IPS-18a (cell line): ENCODE measurements around the gene RCCD1.
A peak's percentile ranks its signal among the peaks of the same experiment; 100 is the strongest.
"Not testable (repeated sequence)": the region's sequence is repeated elsewhere in the genome, so short reads cannot be mapped to it uniquely, and the experiment has no call there.

Experiments used
- H3K27ac ChIP-seq: one replicate; pipeline ENCODE4 v1.5.1; 2013; ENCODE audit warnings: low read length
- H3K27me3 ChIP-seq: one replicate; pipeline ENCODE4 v1.6.1; 2013; ENCODE audit warnings: mild to moderate bottlenecking, low read length; ENCODE audit not compliant: control insufficient read depth, insufficient read depth
- H3K36me3 ChIP-seq: one replicate; pipeline ENCODE4 v1.6.1; 2013; ENCODE audit warnings: low read depth, low read length; ENCODE audit not compliant: control insufficient read depth
- H3K4me1 ChIP-seq: one replicate; pipeline ENCODE4 v1.6.1; 2013; ENCODE audit warnings: low read depth, low read length; ENCODE audit not compliant: control insufficient read depth
- H3K4me3 ChIP-seq: one replicate; pipeline ENCODE4 v1.5.1; 2013; ENCODE audit warnings: low read length
- H3K9ac ChIP-seq: one replicate; pipeline ENCODE4 v1.6.1; 2013; ENCODE audit warnings: mild to moderate bottlenecking, low read length, moderate library complexity
- H3K9me3 ChIP-seq: one replicate; pipeline ENCODE4 v1.6.1; 2013; ENCODE audit warnings: low read depth, low read length; ENCODE audit not compliant: control insufficient read depth

Gene RCCD1

DNA sequence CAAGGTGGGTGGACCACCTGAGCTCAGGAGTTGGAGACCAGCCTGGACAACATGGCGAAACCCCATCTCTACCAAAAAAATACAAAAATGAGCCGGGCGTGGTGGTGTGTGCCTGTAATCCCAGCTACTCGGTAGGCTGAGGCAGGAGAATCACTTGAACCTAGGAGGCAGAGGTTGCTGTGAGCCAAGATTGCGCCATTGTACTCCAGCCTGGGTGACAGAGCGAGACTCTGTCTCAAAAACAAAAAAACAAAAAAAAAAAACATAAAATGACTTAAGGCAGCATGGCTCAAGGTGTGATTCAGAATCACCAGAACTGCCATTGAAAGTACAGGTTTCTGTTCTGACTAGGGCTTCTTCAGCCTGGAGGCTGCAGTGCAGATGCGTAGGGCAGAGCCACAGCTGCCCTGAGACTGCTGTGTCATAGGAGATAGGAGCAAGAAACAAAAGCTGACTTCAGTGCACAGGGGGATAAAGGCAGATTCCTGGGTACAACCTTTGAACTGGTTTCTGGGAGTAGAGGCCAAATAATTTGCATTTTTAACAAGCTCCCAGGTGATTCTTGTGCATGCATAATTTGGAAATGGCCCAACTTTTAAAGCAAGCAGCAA is 31.9 kb upstream of the RCCD1 start:
- H3K27me3 ChIP-seq, H3K9ac ChIP-seq, H3K4me1 ChIP-seq, H3K27ac ChIP-seq, H3K4me3 ChIP-seq, H3K9me3 ChIP-seq: not testable (repeated sequence)
- H3K36me3 ChIP-seq = peaks cover 16% of the 10 kb centered on the region

GRCh38 chr15:90924375-90924774 is 30.3 kb upstream of the RCCD1 start:
- H3K4me1 ChIP-seq = no peaks in the 10 kb centered on the region
- no peak overlapping the region for H3K27ac ChIP-seq
- no peaks in the 10 kb centered on the region for H3K9me3 ChIP-seq
- no peak overlapping the region for H3K4me3 ChIP-seq
- H3K27me3 ChIP-seq = no peaks in the 10 kb centered on the region
- H3K36me3 ChIP-seq = peaks cover 11% of the 10 kb centered on the region
- no peak overlapping the region for H3K9ac ChIP-seq

GRCh38 chr15:90926766-90927165 is 27.9 kb upstream of the RCCD1 start:
- H3K36me3 ChIP-seq, H3K27me3 ChIP-seq, H3K4me1 ChIP-seq, H3K9me3 ChIP-seq, H3K4me3 ChIP-seq, H3K9ac ChIP-seq, H3K27ac ChIP-seq: not testable (repeated sequence)

- H3K4me1 ChIP-seq, H3K36me3 ChIP-seq, H3K9me3 ChIP-seq, H3K4me3 ChIP-seq, H3K27me3 ChIP-seq, H3K27ac ChIP-seq, H3K9ac ChIP-seq: not testable (repeated sequence)
These were observed 26.6 kb upstream of the RCCD1 start for GRCh38 chr15:90928106-90928505.

- peaks cover under 1% of the 10 kb centered on the region for H3K4me1 ChIP-seq
- no peaks in the 10 kb centered on the region for H3K9me3 ChIP-seq
- H3K9ac ChIP-seq = no peak overlapping the region
- H3K27me3 ChIP-seq = peaks cover 14% of the 10 kb centered on the region
- H3K27ac ChIP-seq = no peak overlapping the region
- H3K36me3 ChIP-seq = no peaks in the 10 kb centered on the region
- no peak overlapping the region for H3K4me3 ChIP-seq
These were observed 25.3 kb upstream of the RCCD1 start for GRCh38 chr15:90929246-90930019.

DNA sequence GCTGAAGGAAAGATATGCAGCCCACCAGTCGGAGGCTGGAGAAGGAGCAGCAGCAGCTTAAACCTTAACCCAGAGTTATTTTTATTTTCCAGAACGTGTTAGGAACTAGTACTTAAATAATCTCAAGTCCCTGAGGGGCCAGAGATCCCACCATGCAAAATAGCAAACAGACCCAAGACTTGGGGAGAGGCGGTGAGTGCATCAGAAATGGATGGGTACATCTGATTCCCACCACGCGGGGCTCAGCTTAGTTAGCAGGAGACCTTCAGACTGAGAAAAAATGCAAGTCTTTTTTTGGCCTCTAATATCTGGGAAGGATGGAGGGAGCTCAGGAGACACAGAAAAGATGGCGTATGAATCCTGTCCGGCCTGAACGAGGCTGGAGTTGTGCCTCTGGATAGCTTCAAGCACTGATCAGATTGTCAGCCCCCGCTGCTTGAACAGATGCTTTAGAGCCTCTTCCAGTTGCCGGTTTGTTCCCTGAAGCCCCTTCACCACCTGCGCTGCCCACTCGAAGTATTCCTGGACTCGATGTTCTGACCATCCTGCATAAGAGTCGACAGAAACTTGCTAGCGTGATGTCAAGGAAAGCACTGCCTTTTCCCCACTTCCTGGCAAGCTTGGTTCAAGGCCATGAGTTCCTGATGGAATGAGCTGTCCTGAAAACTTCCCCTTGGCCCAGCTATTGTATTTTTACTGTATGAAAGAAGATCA is 23.7 kb upstream of the RCCD1 start:
- Histone ChIP-seq H3K36me3 (no peaks in the 10 kb centered on the region), H3K4me1 (peaks cover 5% of the 10 kb centered on the region), H3K9ac (no peak overlapping the region), H3K27ac (no peak overlapping the region), H3K4me3 (peak overlapping the region; percentile 65), H3K27me3 (peaks cover 14% of the 10 kb centered on the region), H3K9me3 (no peaks in the 10 kb centered on the region)

DNA sequence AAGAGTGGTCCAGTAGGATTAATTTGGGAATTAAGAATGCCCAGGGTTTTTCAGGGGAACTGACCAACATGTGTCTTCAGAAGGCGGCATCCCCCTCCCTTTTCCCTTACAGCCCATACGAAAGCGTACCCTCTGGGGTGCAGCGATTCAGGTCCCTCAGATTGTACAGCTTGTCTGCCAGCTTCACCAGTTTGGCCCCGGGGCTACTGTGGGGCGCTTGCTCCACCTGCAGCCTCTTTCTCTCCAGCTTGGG is 23.2 kb upstream of the RCCD1 start:
- H3K4me1 ChIP-seq = peaks cover 9% of the 10 kb centered on the region
- peak overlapping the region; percentile 65 for H3K4me3 ChIP-seq
- no peak overlapping the region for H3K27ac ChIP-seq
- peaks cover 14% of the 10 kb centered on the region for H3K27me3 ChIP-seq
- H3K9ac ChIP-seq = no peak overlapping the region
- H3K9me3 ChIP-seq = no peaks in the 10 kb centered on the region
- H3K36me3 ChIP-seq = no peaks in the 10 kb centered on the region

DNA sequence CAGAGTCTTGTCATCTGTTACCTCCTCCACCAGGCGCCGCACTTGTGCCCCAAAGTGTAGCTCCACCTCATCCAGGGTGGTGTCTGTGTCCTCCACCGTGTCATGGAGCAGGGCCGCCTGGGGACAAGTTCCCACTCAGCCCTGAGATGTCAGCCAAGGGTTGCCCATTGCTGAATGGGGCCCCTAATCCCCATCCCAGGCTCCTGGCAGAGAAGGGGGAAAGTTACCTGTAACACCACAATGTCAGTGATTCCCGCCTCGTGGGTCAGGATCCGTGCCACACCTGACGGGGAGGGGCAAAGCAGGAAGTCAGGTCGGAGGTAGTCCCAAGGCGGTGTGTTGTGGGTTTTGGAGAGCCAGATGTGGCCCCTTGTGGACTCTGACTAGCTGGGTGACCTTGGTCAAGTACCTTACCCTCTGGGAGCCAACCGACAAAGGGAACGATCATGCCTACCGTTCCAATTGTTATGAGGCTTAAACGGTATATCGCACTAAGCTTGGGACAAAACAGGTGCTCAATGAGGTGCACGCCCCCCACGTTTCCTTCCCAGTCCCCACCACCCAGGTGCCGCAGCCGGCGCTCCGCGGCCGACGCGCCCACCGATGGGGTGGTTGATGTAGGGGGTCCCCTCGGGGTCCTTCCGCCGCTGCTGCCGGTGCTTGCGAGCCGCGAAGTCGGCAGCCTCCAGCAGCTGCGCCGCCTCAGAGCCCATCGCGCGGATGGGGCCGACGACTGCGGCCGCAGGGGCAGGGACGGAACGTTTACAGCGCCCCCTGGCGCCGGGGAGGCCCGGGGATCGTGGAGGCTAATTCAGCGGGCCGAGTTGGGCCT is 22.6 kb upstream of the RCCD1 start, which contains the start of gene HDDC3:
HDDC3 (minus strand) TSS at position 722 of the 832 bp plus-strand sequence; CDS start at position 713, 9 bp downstream.
- Histone ChIP-seq H3K4me3 (peak within 1 kb of the TSS; percentile 65), H3K4me1 (peaks cover 11% of the 10 kb centered on the region), H3K27ac (no peak within 1 kb of the TSS), H3K27me3 (peaks cover 14% of the 10 kb centered on the region), H3K9me3 (no peaks in the 10 kb centered on the region), H3K9ac (peak within 1 kb of the TSS; percentile 35), H3K36me3 (no peaks in the 10 kb centered on the region)

GRCh38 chr15:90932660-90932991 is 22.1 kb upstream of the RCCD1 start:
- Histone ChIP-seq H3K27ac (no peak overlapping the region), H3K4me1 (peaks cover 11% of the 10 kb centered on the region), H3K36me3 (no peaks in the 10 kb centered on the region), H3K4me3 (no peak overlapping the region), H3K27me3 (peaks cover 14% of the 10 kb centered on the region), H3K9me3 (no peaks in the 10 kb centered on the region), H3K9ac (no peak overlapping the region)

DNA sequence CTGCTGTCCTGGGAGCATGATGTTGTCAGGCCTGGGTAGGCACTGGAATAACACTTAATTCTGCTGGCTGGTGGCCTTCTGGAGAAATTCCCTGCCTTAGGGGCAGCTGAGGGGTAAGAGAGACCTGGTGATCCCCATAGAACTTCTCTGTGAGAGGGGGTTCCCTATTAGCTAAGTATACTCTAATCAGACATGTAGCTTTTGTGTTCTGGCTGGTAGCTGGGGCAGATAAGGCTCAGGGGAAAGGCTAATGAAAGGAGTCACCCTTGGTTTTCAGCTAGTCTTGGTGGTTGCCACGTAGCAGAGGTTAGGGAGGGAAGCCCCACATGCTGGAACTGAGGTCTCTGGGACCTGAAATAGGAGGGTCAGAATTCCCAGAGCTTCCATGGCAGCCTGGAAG is 21.4 kb upstream of the RCCD1 start:
- Histone ChIP-seq H3K9me3 (no peaks in the 10 kb centered on the region), H3K4me1 (peaks cover 11% of the 10 kb centered on the region), H3K27ac (no peak overlapping the region), H3K27me3 (peaks cover 14% of the 10 kb centered on the region), H3K4me3 (no peak overlapping the region), H3K36me3 (no peaks in the 10 kb centered on the region), H3K9ac (no peak overlapping the region)

- peaks cover 2% of the 10 kb centered on the region for H3K36me3 ChIP-seq
- peaks cover 11% of the 10 kb centered on the region for H3K4me1 ChIP-seq
- no peak overlapping the region for H3K27ac ChIP-seq
- H3K9me3 ChIP-seq = no peaks in the 10 kb centered on the region
- peaks cover 14% of the 10 kb centered on the region for H3K27me3 ChIP-seq
- H3K9ac ChIP-seq = no peak overlapping the region
- peak overlapping the region; percentile 73 for H3K4me3 ChIP-seq
These were observed 20.3 kb upstream of the RCCD1 start for GRCh38 chr15:90934256-90934948.
